ENCODE data around the gene DEPDC5. TPM values are rescaled to one million over a fixed set of nuclear protein-coding genes. Genes with fewer than 3 reads are reported as not detected.

DEPDC5 gene
- total RNA-seq, 1 donor from 2014 or later: 28.7 TPM

- no peak for DNase-seq (ENCODE audit: extremely low spot score in 2 of 2)
- Histone ChIP-seq H3K9me3 (no peaks in the 10 kb centered on the region), H3K4me1 (no peaks in the 10 kb centered on the region), H3K4me3 (no peak overlapping the region), H3K36me3 (peaks cover 0 to 69% of the 10 kb centered on the region in 2 donors), H3K27me3 (no peaks in the 10 kb centered on the region), H3K27ac (no peak overlapping the region)
- intact Hi-C loops (cut with DNase I): no loop called here
- TF ChIP-seq POLR2A (IDR thresholded peaks at IDR 0.05) (no peak), CTCF (IDR thresholded peaks at IDR 0.05) (no peak), POLR2AphosphoS5 (IDR thresholded peaks at IDR 0.05; ENCODE audit: insufficient read depth in 1 of 2, low read depth in 1 of 2) (no peak)
These were observed 92.6 kb downstream of the DEPDC5 start for GRCh38 chr22:31846161-31847115.

- Histone ChIP-seq H3K27ac (no peak overlapping the region), H3K4me1 (no peaks in the 10 kb centered on the region), H3K36me3 (peaks cover 0 to 63% of the 10 kb centered on the region in 2 donors), H3K4me3 (no peak overlapping the region), H3K9me3 (no peaks in the 10 kb centered on the region), H3K27me3 (no peaks in the 10 kb centered on the region)
- intact Hi-C loops (cut with DNase I): no loop called here
- DNase-seq (ENCODE audit: extremely low spot score in 2 of 2): no peak
- TF ChIP-seq POLR2AphosphoS5 (IDR thresholded peaks at IDR 0.05; ENCODE audit: insufficient read depth in 1 of 2, low read depth in 1 of 2): no peak
- no peak for TF ChIP-seq POLR2A (IDR thresholded peaks at IDR 0.05)
- TF ChIP-seq CTCF (IDR thresholded peaks at IDR 0.05): no peak
These were observed 94.6 kb downstream of the DEPDC5 start for GRCh38 chr22:31848411-31848810.

GRCh38 chr22:31850135-31850534 is 96.3 kb downstream of the DEPDC5 start:
- no peaks in the 10 kb centered on the region for H3K9me3 ChIP-seq
- DNase-seq (ENCODE audit: extremely low spot score in 2 of 2): no peak
- no peaks in the 10 kb centered on the region for H3K4me1 ChIP-seq
- H3K4me3 ChIP-seq: no peak overlapping the region
- intact Hi-C loops (cut with DNase I): no loop called here
- H3K36me3 ChIP-seq: peaks cover 0 to 53% of the 10 kb centered on the region in 2 donors
- H3K27ac ChIP-seq: no peak overlapping the region
- no peaks in the 10 kb centered on the region for H3K27me3 ChIP-seq
- no peak for TF ChIP-seq POLR2AphosphoS5 (IDR thresholded peaks at IDR 0.05; ENCODE audit: insufficient read depth in 1 of 2, low read depth in 1 of 2)
- TF ChIP-seq POLR2A (IDR thresholded peaks at IDR 0.05): no peak
- no peak for TF ChIP-seq CTCF (IDR thresholded peaks at IDR 0.05)

- peaks cover 0 to 44% of the 10 kb centered on the region in 2 donors for H3K36me3 ChIP-seq
- no peak for TF ChIP-seq POLR2AphosphoS5 (IDR thresholded peaks at IDR 0.05; ENCODE audit: insufficient read depth in 1 of 2, low read depth in 1 of 2)
- no peak for TF ChIP-seq CTCF (IDR thresholded peaks at IDR 0.05)
- no peak for TF ChIP-seq POLR2A (IDR thresholded peaks at IDR 0.05)
These were observed 99.0 kb downstream of the DEPDC5 start for GRCh38 chr22:31852691-31853421.

More at GRCh38 chr22:31852691-31853421, 99.0 kb downstream of the DEPDC5 start:
- no peak for DNase-seq (ENCODE audit: extremely low spot score in 2 of 2)
- H3K4me1 ChIP-seq: no peaks in the 10 kb centered on the region
- no peak overlapping the region for H3K27ac ChIP-seq
- H3K9me3 ChIP-seq: no peaks in the 10 kb centered on the region
- no peaks in the 10 kb centered on the region for H3K27me3 ChIP-seq
- intact Hi-C loops (cut with DNase I): no loop called here
- H3K4me3 ChIP-seq: no peak overlapping the region

Data from vagina (tissue), 2 donors.